ENCODE measurements around the gene MTMR2.

MTMR2 gene

DNA sequence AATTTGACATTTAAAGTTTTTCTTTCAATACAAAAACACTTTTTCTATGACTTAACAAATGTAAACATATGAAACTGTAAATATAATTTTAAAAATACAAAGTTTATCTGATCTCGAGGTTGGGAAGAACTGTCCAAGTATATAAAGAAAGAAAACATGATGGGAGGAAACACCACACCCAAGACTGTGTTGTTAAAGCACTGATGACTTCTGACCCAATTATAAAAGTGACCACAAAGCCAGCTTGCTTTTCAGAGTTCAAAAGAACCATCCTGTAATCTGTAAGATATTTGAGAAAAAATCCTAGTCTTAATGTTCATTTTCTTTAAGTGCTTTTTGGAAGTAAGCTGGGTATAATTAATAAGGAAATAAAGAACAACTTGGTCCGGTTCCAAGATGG is 118.0 kb downstream of the MTMR2 start:
- no peak for DNase-seq

GRCh38 chr11:95803973-95804372 is 119.9 kb downstream of the MTMR2 start:
- DNase-seq = no peak

GRCh38 chr11:95802806-95803205 is 121.1 kb downstream of the MTMR2 start:
- no peak for DNase-seq

DNA sequence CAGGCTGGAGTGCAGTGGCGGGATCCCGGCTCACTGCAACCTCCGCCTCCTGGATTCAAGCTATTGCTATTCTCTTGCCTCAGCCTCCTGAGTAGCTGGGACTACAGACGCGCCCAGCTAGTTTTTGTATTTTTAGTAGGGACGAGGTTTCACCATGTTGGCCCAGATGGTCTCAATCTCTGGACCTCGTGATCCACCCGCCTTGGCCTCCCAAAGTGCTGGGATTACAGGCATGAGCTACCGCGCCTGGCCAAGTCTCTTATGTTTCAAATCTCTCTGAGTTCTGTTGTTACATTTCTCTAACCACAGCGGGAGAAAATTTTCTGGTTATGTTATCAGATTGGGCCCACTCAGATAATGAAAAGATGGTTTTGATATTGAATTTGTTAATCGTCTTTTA is 123.5 kb downstream of the MTMR2 start:
- no peak for DNase-seq

DNA sequence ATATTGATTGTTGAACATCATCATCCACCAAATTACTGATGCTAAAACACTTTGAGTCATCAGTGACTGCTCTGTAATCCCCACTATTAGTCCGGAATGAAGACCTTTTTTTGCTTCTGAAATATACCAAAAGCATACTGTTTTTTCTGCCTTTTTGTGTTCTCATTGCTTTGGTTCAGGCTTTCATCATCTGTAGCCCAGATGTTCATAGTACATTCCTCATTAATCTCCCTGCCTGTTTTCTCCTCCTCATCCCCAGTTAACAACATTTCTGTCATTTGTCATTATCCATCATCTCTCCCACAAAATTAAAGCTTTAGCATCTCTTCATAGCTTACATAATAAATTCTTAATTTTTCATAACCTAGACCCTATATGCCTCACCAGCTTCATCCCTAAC is 124.4 kb downstream of the MTMR2 start:
- DNase-seq = no peak

- DNase-seq = no peak
Measured at GRCh38 chr11:95796501-95796900, 127.4 kb downstream of the MTMR2 start.

DNA sequence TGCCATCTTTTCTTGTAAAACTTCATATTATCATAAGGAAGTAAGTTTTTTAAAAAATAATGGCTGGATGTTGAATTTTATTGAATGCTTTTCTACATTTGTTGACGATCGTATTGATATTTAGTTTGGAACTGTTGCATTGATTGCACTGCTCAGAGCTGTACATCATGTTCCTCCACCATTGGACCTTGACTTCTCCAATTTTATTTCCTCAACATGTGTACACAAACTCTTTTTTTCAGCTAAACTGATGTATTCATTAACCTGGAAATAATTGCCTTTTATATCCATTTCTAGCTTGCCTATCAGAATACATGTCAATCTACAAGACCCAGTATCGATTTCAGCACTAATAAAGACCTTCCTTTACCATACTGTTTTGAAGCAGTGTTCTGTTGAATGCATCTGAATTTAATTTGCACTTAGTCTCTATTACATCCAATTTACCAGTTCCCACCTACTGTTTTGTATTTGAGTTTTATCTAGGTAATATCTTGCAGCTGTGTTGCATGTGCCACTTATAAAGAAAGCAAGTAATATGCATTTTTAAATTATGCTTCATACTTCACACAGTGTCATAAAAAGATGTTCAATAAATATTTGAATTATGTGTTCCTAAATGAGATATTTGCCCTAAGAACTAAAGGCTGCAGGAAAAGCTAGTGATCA is 128.1 kb downstream of the MTMR2 start:
- peak; percentile 92 for DNase-seq

DNA sequence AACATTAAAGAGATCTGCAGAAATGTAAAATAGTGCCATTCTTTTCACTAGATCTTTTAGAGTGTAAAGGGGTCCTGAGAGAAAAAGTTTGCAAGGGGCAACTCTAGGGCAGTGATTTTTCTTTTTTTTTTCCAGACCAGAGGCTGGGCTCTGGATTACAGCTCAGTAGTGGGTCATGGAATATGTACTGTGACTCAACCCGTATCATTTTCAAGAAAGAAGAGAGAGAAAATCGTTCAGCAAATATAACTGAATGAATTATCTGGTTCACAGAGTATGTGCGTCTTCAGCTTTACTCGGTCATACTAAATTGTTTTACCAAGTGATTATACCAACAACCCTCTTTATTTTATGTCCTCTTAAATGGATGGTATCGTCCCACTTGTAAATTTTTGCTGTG is 129.8 kb downstream of the MTMR2 start:
- no peak for DNase-seq

DNA sequence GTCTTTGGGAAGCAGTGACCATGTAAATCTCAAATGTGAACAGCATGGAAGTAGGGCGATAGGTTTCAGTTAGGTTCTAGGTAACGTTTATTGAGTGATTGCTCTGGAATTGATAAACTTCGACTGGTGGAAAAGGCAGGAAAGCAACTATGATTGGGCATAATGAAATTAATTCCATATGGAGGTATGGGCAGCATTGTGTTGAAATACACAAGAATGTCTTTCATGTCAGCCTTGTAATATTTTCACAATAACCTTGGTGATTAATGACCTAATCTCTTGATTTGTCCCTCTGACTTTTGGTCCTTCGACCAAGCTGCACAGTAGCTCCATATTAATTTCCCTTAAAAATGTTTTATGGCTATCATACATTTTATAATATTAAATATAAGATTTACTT is 130.8 kb downstream of the MTMR2 start:
- no peak for DNase-seq

DNA sequence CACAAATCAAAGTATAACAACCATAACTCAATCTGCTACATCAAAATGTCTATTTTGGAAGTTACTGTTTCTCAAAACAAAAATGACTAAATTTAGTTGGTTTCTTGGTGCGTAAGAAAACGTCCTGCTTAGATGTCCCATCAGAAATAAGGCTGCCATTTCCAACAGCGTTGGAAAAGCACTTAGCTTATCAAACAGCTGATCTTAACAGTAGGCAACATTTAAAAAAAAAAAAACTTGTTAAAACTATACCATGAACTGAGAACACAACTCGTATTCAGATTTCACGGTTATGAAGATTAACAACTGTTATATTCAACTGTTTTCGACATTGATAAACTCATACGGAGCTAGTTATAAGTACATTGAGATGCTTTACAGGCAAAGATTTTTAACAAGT is 131.2 kb downstream of the MTMR2 start:
- DNase-seq = no peak

GRCh38 chr11:95792200-95792599 is 131.7 kb downstream of the MTMR2 start:
- no peak for DNase-seq

DNA sequence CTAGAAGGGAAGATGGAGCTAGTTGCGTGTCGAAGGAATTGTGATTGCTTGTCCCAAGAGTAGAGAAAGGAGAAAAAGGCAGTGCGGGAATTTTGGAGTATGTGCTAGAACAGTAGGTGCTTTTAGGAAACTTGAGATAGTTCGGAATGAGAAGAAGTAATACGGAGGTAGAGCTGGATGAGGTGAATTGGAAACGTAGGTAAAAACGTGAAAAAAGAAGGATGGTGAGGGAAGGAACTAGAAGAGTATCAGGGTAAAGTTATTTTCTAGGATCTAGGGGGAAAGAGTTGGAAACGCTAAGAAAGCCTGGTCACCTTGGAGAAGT is 132.2 kb downstream of the MTMR2 start:
- DNase-seq = no peak

- peak; percentile 40 for DNase-seq
Measured at GRCh38 chr11:95790933-95791708, 132.8 kb downstream of the MTMR2 start.

- peak; percentile 97 for DNase-seq
Measured at GRCh38 chr11:95790123-95790932, 133.6 kb downstream of the MTMR2 start, which contains the start of gene CEP57. TSS of gene CEP57 (plus strand) at chr11:95790498. CDS start at chr11:95790699, 201 bp downstream.

DNA sequence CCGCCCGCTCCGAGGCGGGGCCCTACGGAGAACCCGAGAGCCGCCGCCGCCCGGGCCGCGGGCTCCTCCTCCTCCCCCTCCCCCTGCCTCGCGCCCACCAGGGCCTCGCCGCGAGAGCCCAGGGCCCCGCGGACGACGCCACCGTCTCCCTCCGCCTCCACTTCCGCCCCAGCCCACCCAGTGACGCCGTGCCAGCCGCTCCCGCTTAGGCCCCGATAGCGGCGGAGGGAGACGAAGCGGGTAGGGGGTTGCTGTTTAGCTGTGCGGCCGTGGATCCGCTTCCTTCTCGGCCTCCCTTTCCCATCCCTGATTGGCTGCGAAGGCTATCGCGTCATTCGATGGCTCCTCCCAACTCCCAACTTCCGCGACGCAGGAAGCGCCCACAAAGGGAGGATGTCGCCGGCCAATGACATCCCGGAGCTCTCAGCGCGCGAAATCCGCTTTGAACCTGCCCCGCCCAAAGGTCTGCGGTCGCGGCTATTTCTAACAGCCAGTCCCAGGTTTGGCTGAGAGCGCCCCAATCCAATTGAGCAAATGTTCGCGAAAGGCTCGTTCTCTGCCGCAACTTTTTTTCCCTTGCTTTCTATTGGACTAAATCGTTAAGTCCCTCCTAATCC is 134.3 kb downstream of the MTMR2 start, which contains the start of gene FAM76B:
FAM76B (minus strand) TSS at position 277 of the 617 bp plus-strand sequence. CDS start 304 bp downstream, outside the sequence.
- DNase-seq = peak; percentile 95

- no peak for DNase-seq
Measured at GRCh38 chr11:95788921-95789505, 134.9 kb downstream of the MTMR2 start.
